SK-N-SH (cell line): ENCODE results near the gene DIS3L2. TPM values are rescaled to one million over a fixed set of nuclear protein-coding genes. Genes with fewer than 3 reads are reported as not detected.

Experiments used
- CTCF ChIA-PET: fragments of 300-600, 350-600 bp; formaldehyde crosslinking; extraction: SDS; loops from one replicate; lab custom pipeline; 2021; lab: Yijun Ruan, JAX
- POLR2A ChIA-PET: fragments of 350-600 bp; sonication (Branson Sonifier 250); formaldehyde crosslinking; extraction: SDS; loops from one replicate; lab custom pipeline; 2020; ENCODE audit warnings: antibody characterized with exemption, inconsistent platforms; lab: Yijun Ruan, JAX
- DNase-seq: peaks from one replicate; pipeline ENCODE4 v3.0.0; 2012
- H2AFZ ChIP-seq: fragments of 200-600 bp; sonication (generic); 2 replicates; pipeline ENCODE4 v1.8.1; 2016; ENCODE audit warnings: antibody characterized with exemption, mild to moderate bottlenecking, low read depth
- H3F3A ChIP-seq: fragments of 200-600 bp; sonication (generic); replicated peaks from 2 replicates; pipeline ENCODE3; 2016; ENCODE audit warnings: antibody characterized with exemption, mild to moderate bottlenecking; ENCODE audit not compliant: insufficient read depth
- H3K27ac ChIP-seq, 2 experiments: fragments of 200-500 bp in 1 of 2; fragments of 200-600 bp in 1 of 2; sonication (Bioruptor generic) in 1 of 2; sonication (generic), shearing (Covaris generic) in 1 of 2; 2 replicates each; pipeline versions ENCODE4 v1.5.1 to v1.6.1; 2014 to 2016; ENCODE audit warnings: low read depth in 2 of 2, inconsistent platforms in 1 of 2, low read length in 1 of 2, mild to moderate bottlenecking in 1 of 2, mixed read lengths in 1 of 2
- H3K27me3 ChIP-seq: fragments of 200-600 bp; sonication (generic), shearing (Covaris generic); 2 replicates; pipeline ENCODE4 v1.6.1; 2016; ENCODE audit warnings: mixed run types; ENCODE audit not compliant: insufficient read depth
- H3K36me3 ChIP-seq, 2 experiments: fragments of 200-500 bp in 1 of 2; fragments of 200-600 bp in 1 of 2; sonication (Bioruptor generic) in 1 of 2; sonication (generic) in 1 of 2; replicated peaks in 1 of 2; 2 replicates each; pipeline versions ENCODE3 to v1.5.1; 2014 to 2016; ENCODE audit warnings: low read length in 1 of 2, mild to moderate bottlenecking in 1 of 2; ENCODE audit not compliant: insufficient read depth in 2 of 2, control insufficient read depth in 1 of 2
- H3K4me1 ChIP-seq, 2 experiments: fragments of 200-500 bp in 1 of 2; fragments of 200-600 bp in 1 of 2; sonication (Bioruptor generic) in 1 of 2; sonication (generic), shearing (Covaris generic) in 1 of 2; 2 replicates each; pipeline versions ENCODE4 v1.5.1 to v1.6.1; 2014 to 2016; ENCODE audit warnings: low read depth in 1 of 2, low read length in 1 of 2, mixed run types in 1 of 2; ENCODE audit not compliant: insufficient read depth in 2 of 2, control insufficient read depth in 1 of 2
- H3K4me2 ChIP-seq: fragments of 200-600 bp; sonication (generic), shearing (Covaris generic); 2 replicates; pipeline ENCODE4 v1.6.1; 2017; ENCODE audit warnings: mixed run types
- H3K4me3 ChIP-seq, 2 experiments: fragments of 200-500 bp in 1 of 2; fragments of 200-600 bp in 1 of 2; sonication (Bioruptor generic) in 1 of 2; sonication (generic), shearing (Covaris generic) in 1 of 2; 2 replicates each; pipeline versions ENCODE4 v1.5.1 to v1.8.1; 2014 to 2016; ENCODE audit warnings: low read depth in 2 of 2, inconsistent platforms in 1 of 2, low read length in 1 of 2, mild to moderate bottlenecking in 1 of 2, mixed read lengths in 1 of 2, moderate library complexity in 1 of 2
- H3K79me2 ChIP-seq: fragments of 200-600 bp; sonication (generic); 2 replicates; pipeline ENCODE4 v1.8.1; 2017; ENCODE audit warnings: mild to moderate bottlenecking; ENCODE audit not compliant: insufficient read depth
- H3K9ac ChIP-seq: fragments of 200-600 bp; sonication (generic); 2 replicates; pipeline ENCODE4 v1.6.1; 2017; ENCODE audit warnings: mixed run types
- H3K9me2 ChIP-seq: fragments of 200-600 bp; sonication (generic); 2 replicates; pipeline ENCODE4 v1.6.1; 2017; ENCODE audit warnings: mixed run types
- H3K9me3 ChIP-seq: fragments of 200-600 bp; sonication (generic); 2 replicates; pipeline ENCODE4 v1.6.1; 2017; ENCODE audit warnings: mixed run types, mild to moderate bottlenecking, moderate library complexity
- H4K20me1 ChIP-seq: fragments of 200-600 bp; sonication (generic); 2 replicates; pipeline ENCODE4 v1.6.1; 2017; ENCODE audit warnings: mild to moderate bottlenecking, mixed run types; ENCODE audit not compliant: insufficient read depth
- CTCF ChIP-seq: fragments of 200-600 bp; sonication (generic); IDR thresholded peaks from 2 replicates; pipeline ENCODE4 v1.6.1; 2017; ENCODE audit warnings: antibody characterized with exemption, mild to moderate bottlenecking, moderate library complexity
- EZH2phosphoT487 ChIP-seq: fragments of 200-600 bp; sonication (generic); IDR thresholded peaks from 2 replicates; pipeline ENCODE4 v1.6.1; 2017; ENCODE audit warnings: low read depth, mixed run types, mild to moderate bottlenecking, antibody characterized with exemption, moderate library complexity, borderline replicate concordance
- FOSL2 ChIP-seq: IDR thresholded peaks from 2 replicates; pipeline ENCODE4 v1.4.0; 2012; ENCODE audit warnings: low read depth, mild to moderate bottlenecking, moderate library complexity, borderline replicate concordance
- FOXJ3 ChIP-seq: sonication (generic); formaldehyde crosslinking; IDR thresholded peaks from 2 replicates; pipeline ENCODE4 v1.5.1; 2020; ENCODE audit warnings: mild to moderate bottlenecking, missing genetic modification reagents
- MEF2A ChIP-seq: IDR thresholded peaks from 2 replicates; pipeline ENCODE4 v1.4.0; 2012; ENCODE audit warnings: low read depth, borderline replicate concordance
- MXI1 ChIP-seq: IDR thresholded peaks from 2 replicates; pipeline ENCODE4 v1.6.1; 2012; ENCODE audit warnings: mild to moderate bottlenecking, low read depth, low read length, improper control_type of control experiment
- NRF1 ChIP-seq: IDR thresholded peaks from 2 replicates; pipeline ENCODE4 v1.6.1; 2012; ENCODE audit warnings: low read depth, mild to moderate bottlenecking, low read length
- RCOR1 ChIP-seq: fragments of 150-350 bp; IDR thresholded peaks from 2 replicates; pipeline ENCODE4 v1.6.1; 2017; ENCODE audit warnings: antibody characterized with exemption, low read length
- SIN3A ChIP-seq: IDR thresholded peaks from 2 replicates; pipeline ENCODE4 v1.6.1; 2012; ENCODE audit warnings: low read depth, mild to moderate bottlenecking, low read length, moderate library complexity, borderline replicate concordance
- TAF1 ChIP-seq: IDR thresholded peaks from 2 replicates; pipeline ENCODE4 v1.6.1; 2012; ENCODE audit warnings: low read depth, mild to moderate bottlenecking, low read length, moderate library complexity, borderline replicate concordance
- TCF12 ChIP-seq: IDR thresholded peaks from 2 replicates; pipeline ENCODE4 v1.4.0; 2012
- TEAD4 ChIP-seq: IDR thresholded peaks from 2 replicates; pipeline ENCODE4 v1.4.0; 2012; ENCODE audit warnings: mild to moderate bottlenecking, borderline replicate concordance; ENCODE audit not compliant: insufficient read depth
- USF2 ChIP-seq: fragments of 150-350 bp; IDR thresholded peaks from 2 replicates; pipeline ENCODE4 v1.6.1; 2017; ENCODE audit warnings: antibody characterized with exemption, low read length, low read depth, borderline replicate concordance
- YY1 ChIP-seq: IDR thresholded peaks from 2 replicates; pipeline ENCODE4 v1.4.0; 2012; ENCODE audit warnings: low read depth, mild to moderate bottlenecking
- WGBS: methylation state at CpG from one replicate; pipeline ENCODE4 v1.1.6; 2017; ENCODE audit warnings: low lambda C conversion rate; 5-methylcytosine and 5-hydroxymethylcytosine counted together
- polyA plus RNA-seq, 3 experiments: library from polyadenylated mRNA; depleted of rRNA; stranded (reverse); fragments of >200 nt; gene quantifications; 2 replicates each; pipeline ENCODE4 v1.2.3, GENCODE V29; 2012

Gene DIS3L2
- polyA plus RNA-seq, 1 of the 3 experiments (the other 2 are of a cell fraction), result 17.9 TPM

GRCh38 chr2:232319803-232320442 lies 358.4 kb downstream of the DIS3L2 start:
- no peak for DNase-seq
- TF ChIP-seq TAF1, result no peak
- no peak for TF ChIP-seq NRF1
- no peak for TF ChIP-seq MXI1
- TF ChIP-seq YY1, result no peak
- TF ChIP-seq TEAD4, result no peak
- no peak for TF ChIP-seq USF2
- no peaks in the 10 kb centered on the region for H3K27me3 ChIP-seq
- no peak overlapping the region for H2AFZ ChIP-seq
- H3K9ac ChIP-seq, result no peak overlapping the region
- CTCF ChIA-PET, result interaction anchor here (1.2 to 13.4 kb wide), 4 partner anchors 21 to 520 kb away, joined by 3 to 214 read pairs (median 4); partner anchors contain the start of gene NPPC
- peaks cover 0 to 33% of the 10 kb centered on the region in 2 experiments; a peak in 1 of 4 replicates for H3K4me1 ChIP-seq
- H3K79me2 ChIP-seq, result no peaks in the 10 kb centered on the region
- no peaks in the 10 kb centered on the region for H3K9me2 ChIP-seq
- no peaks in the 10 kb centered on the region for H3K9me3 ChIP-seq
- no peak overlapping the region for H3K4me2 ChIP-seq
- no peak overlapping the region for H3K4me3 ChIP-seq
- H3F3A ChIP-seq, result no peaks in the 10 kb centered on the region
- H3K36me3 ChIP-seq, result no peaks in the 10 kb centered on the region
- 98% methylated on average over 8 of the region's 10 CpGs for WGBS
- POLR2A ChIA-PET, result no interaction called here
- H4K20me1 ChIP-seq, result no peaks in the 10 kb centered on the region
- no peak overlapping the region for H3K27ac ChIP-seq

- POLR2A ChIA-PET, result no interaction called here
- Histone ChIP-seq H3K9ac (no peak overlapping the region), H4K20me1 (no peaks in the 10 kb centered on the region), H3K4me1 (peaks cover 0 to 31% of the 10 kb centered on the region in 2 experiments; a peak in 1 of 4 replicates), H3K36me3 (no peaks in the 10 kb centered on the region), H3K79me2 (no peaks in the 10 kb centered on the region), H3K9me3 (no peaks in the 10 kb centered on the region), H3K27ac (no peak overlapping the region), H2AFZ (no peak overlapping the region), H3K27me3 (no peaks in the 10 kb centered on the region), H3K9me2 (no peaks in the 10 kb centered on the region), H3K4me2 (no peak overlapping the region), H3F3A (no peaks in the 10 kb centered on the region), H3K4me3 (no peak overlapping the region)
- CTCF ChIA-PET, result interaction anchor here (1.2 to 13.4 kb wide), 4 partner anchors 22 to 520 kb away, joined by 3 to 214 read pairs (median 4); partner anchors contain the start of gene NPPC
- no peak for TF ChIP-seq NRF1
- no peak for TF ChIP-seq SIN3A
- TF ChIP-seq TCF12, result no peak
- WGBS, result 83% methylated on average over 2 of the region's 2 CpGs
- DNase-seq, result no peak
Measured at GRCh38 chr2:232320443-232320803, 358.9 kb downstream of the DIS3L2 start.

GRCh38 chr2:232321156-232321816 lies 359.8 kb downstream of the DIS3L2 start:
- H2AFZ ChIP-seq, result no peak overlapping the region
- H3F3A ChIP-seq, result no peaks in the 10 kb centered on the region
- no peak for DNase-seq
- peaks cover 5% of the 10 kb centered on the region for H4K20me1 ChIP-seq
- H3K9me3 ChIP-seq, result no peaks in the 10 kb centered on the region
- H3K27ac ChIP-seq, result no peak overlapping the region
- CTCF ChIA-PET, result interaction anchor here (1.0 to 13.4 kb wide), 6 partner anchors 13 to 521 kb away, joined by 3 to 214 read pairs (median 4); partner anchors contain the start of gene NPPC
- 95% methylated on average over 9 of the region's 18 CpGs for WGBS
- no peak overlapping the region for H3K9ac ChIP-seq
- no peaks in the 10 kb centered on the region for H3K79me2 ChIP-seq
- H3K4me1 ChIP-seq, result peaks cover 0 to 26% of the 10 kb centered on the region in 2 experiments; a peak in 1 of 4 replicates
- no peaks in the 10 kb centered on the region for H3K27me3 ChIP-seq
- TF ChIP-seq MEF2A (no peak), RCOR1 (no peak), CTCF (0 out of 2 replicates have a peak, but pooled peaks have one; percentile 10), EZH2phosphoT487 (no peak), FOSL2 (no peak), FOXJ3 (no peak)
- no peak overlapping the region for H3K4me3 ChIP-seq
- POLR2A ChIA-PET, result no interaction called here
- no peaks in the 10 kb centered on the region for H3K36me3 ChIP-seq
- no peaks in the 10 kb centered on the region for H3K9me2 ChIP-seq
- H3K4me2 ChIP-seq, result no peak overlapping the region
